Measurements from ENCODE around the gene CACNA1E.

Gene CACNA1E

GRCh38 chr1:181768211-181768929 lies 285.1 kb downstream of the CACNA1E start:
- H3K9ac ChIP-seq (ENCODE audit: low read depth, low read length), result no peak overlapping the region
- no peaks in the 10 kb centered on the region for H3K27me3 ChIP-seq (ENCODE audit: insufficient read depth, low read length)
- H3K27ac ChIP-seq (ENCODE audit: low read depth, low read length), result no peak overlapping the region
- WGBS, result 75% methylated on average over 2 of the region's 3 CpGs
- no peaks in the 10 kb centered on the region for H3K36me3 ChIP-seq (ENCODE audit: insufficient read depth, low read length)
- H3K4me1 ChIP-seq (ENCODE audit: insufficient read depth, low read length), result no peaks in the 10 kb centered on the region
- no peaks in the 10 kb centered on the region for H3K9me3 ChIP-seq (ENCODE audit: insufficient read depth, low read depth, low read length)
- H3K4me3 ChIP-seq (ENCODE audit: low read length), result no peak overlapping the region

- Histone ChIP-seq H3K36me3 (ENCODE audit: insufficient read depth, low read length) (no peaks in the 10 kb centered on the region), H3K4me3 (ENCODE audit: low read length) (no peak overlapping the region), H3K9ac (ENCODE audit: low read depth, low read length) (no peak overlapping the region), H3K27me3 (ENCODE audit: insufficient read depth, low read length) (no peaks in the 10 kb centered on the region), H3K9me3 (ENCODE audit: insufficient read depth, low read depth, low read length) (no peaks in the 10 kb centered on the region), H3K4me1 (ENCODE audit: insufficient read depth, low read length) (no peaks in the 10 kb centered on the region), H3K27ac (ENCODE audit: low read depth, low read length) (no peak overlapping the region)
- WGBS, result 95% methylated on average over 4 of the region's 4 CpGs
Measured at GRCh38 chr1:181768930-181769280, 285.6 kb downstream of the CACNA1E start.

- Histone ChIP-seq H3K9me3 (ENCODE audit: insufficient read depth, low read depth, low read length) (no peaks in the 10 kb centered on the region), H3K27ac (ENCODE audit: low read depth, low read length) (no peak overlapping the region)
Measured at GRCh38 chr1:181769846-181770245, 286.5 kb downstream of the CACNA1E start.

GRCh38 chr1:181772714-181773113 lies 289.4 kb downstream of the CACNA1E start:
- Histone ChIP-seq H3K9me3 (ENCODE audit: insufficient read depth, low read depth, low read length) (no peaks in the 10 kb centered on the region), H3K9ac (ENCODE audit: low read depth, low read length) (no peak overlapping the region), H3K27me3 (ENCODE audit: insufficient read depth, low read length) (no peaks in the 10 kb centered on the region), H3K4me1 (ENCODE audit: insufficient read depth, low read length) (no peaks in the 10 kb centered on the region), H3K36me3 (ENCODE audit: insufficient read depth, low read length) (no peaks in the 10 kb centered on the region), H3K4me3 (ENCODE audit: low read length) (no peak overlapping the region), H3K27ac (ENCODE audit: low read depth, low read length) (no peak overlapping the region)
- WGBS, result no CpG with 5 or more reads among the region's 1 CpG

More at GRCh38 chr1:181769846-181770245, 286.5 kb downstream of the CACNA1E start:
- Histone ChIP-seq H3K27me3 (ENCODE audit: insufficient read depth, low read length) (no peaks in the 10 kb centered on the region), H3K9ac (ENCODE audit: low read depth, low read length) (no peak overlapping the region), H3K4me1 (ENCODE audit: insufficient read depth, low read length) (no peaks in the 10 kb centered on the region), H3K4me3 (ENCODE audit: low read length) (no peak overlapping the region), H3K36me3 (ENCODE audit: insufficient read depth, low read length) (no peaks in the 10 kb centered on the region)

- Histone ChIP-seq H3K9me3 (ENCODE audit: insufficient read depth, low read depth, low read length) (no peaks in the 10 kb centered on the region), H3K4me3 (ENCODE audit: low read length) (no peak overlapping the region), H3K36me3 (ENCODE audit: insufficient read depth, low read length) (no peaks in the 10 kb centered on the region), H3K4me1 (ENCODE audit: insufficient read depth, low read length) (peaks cover 2% of the 10 kb centered on the region; the same call in 1 of the 2 replicates), H3K9ac (ENCODE audit: low read depth, low read length) (no peak overlapping the region), H3K27me3 (ENCODE audit: insufficient read depth, low read length) (no peaks in the 10 kb centered on the region), H3K27ac (ENCODE audit: low read depth, low read length) (no peak overlapping the region)
- WGBS, result 95% methylated on average over 10 of the region's 10 CpGs
Measured at GRCh38 chr1:181776044-181776443, 292.7 kb downstream of the CACNA1E start.

- no peak overlapping the region for H3K9ac ChIP-seq (ENCODE audit: low read depth, low read length)
- H3K4me3 ChIP-seq (ENCODE audit: low read length), result no peak overlapping the region
- H3K27me3 ChIP-seq (ENCODE audit: insufficient read depth, low read length), result no peaks in the 10 kb centered on the region
- H3K4me1 ChIP-seq (ENCODE audit: insufficient read depth, low read length), result peaks cover 2% of the 10 kb centered on the region; the same call in 1 of the 2 replicates
- H3K27ac ChIP-seq (ENCODE audit: low read depth, low read length), result no peak overlapping the region
- H3K36me3 ChIP-seq (ENCODE audit: insufficient read depth, low read length), result no peaks in the 10 kb centered on the region
- H3K9me3 ChIP-seq (ENCODE audit: insufficient read depth, low read depth, low read length), result no peaks in the 10 kb centered on the region
- 100% methylated on average over 2 of the region's 2 CpGs for WGBS
Measured at GRCh38 chr1:181777286-181777685, 294.0 kb downstream of the CACNA1E start.

GRCh38 chr1:181777812-181778211 lies 294.5 kb downstream of the CACNA1E start:
- H3K9me3 ChIP-seq (ENCODE audit: insufficient read depth, low read depth, low read length), result no peaks in the 10 kb centered on the region
- no peak overlapping the region for H3K27ac ChIP-seq (ENCODE audit: low read depth, low read length)
- H3K36me3 ChIP-seq (ENCODE audit: insufficient read depth, low read length), result no peaks in the 10 kb centered on the region
- H3K4me1 ChIP-seq (ENCODE audit: insufficient read depth, low read length), result peaks cover 3% of the 10 kb centered on the region; the same call in 1 of the 2 replicates
- WGBS, result 76% methylated on average over 1 of the region's 1 CpG
- H3K27me3 ChIP-seq (ENCODE audit: insufficient read depth, low read length), result no peaks in the 10 kb centered on the region
- no peak overlapping the region for H3K9ac ChIP-seq (ENCODE audit: low read depth, low read length)
- H3K4me3 ChIP-seq (ENCODE audit: low read length), result no peak overlapping the region

GRCh38 chr1:181778640-181779260 lies 295.4 kb downstream of the CACNA1E start:
- Histone ChIP-seq H3K4me3 (ENCODE audit: low read length) (no peak overlapping the region), H3K27ac (ENCODE audit: low read depth, low read length) (no peak overlapping the region), H3K27me3 (ENCODE audit: insufficient read depth, low read length) (no peaks in the 10 kb centered on the region), H3K4me1 (ENCODE audit: insufficient read depth, low read length) (peaks cover 12% of the 10 kb centered on the region), H3K9me3 (ENCODE audit: insufficient read depth, low read depth, low read length) (no peaks in the 10 kb centered on the region), H3K36me3 (ENCODE audit: insufficient read depth, low read length) (no peaks in the 10 kb centered on the region), H3K9ac (ENCODE audit: low read depth, low read length) (no peak overlapping the region)
- WGBS, result 80% methylated on average over 4 of the region's 4 CpGs

GRCh38 chr1:181779343-181779742 lies 296.0 kb downstream of the CACNA1E start:
- Histone ChIP-seq H3K9ac (ENCODE audit: low read depth, low read length) (no peak overlapping the region), H3K4me3 (ENCODE audit: low read length) (no peak overlapping the region), H3K9me3 (ENCODE audit: insufficient read depth, low read depth, low read length) (no peaks in the 10 kb centered on the region), H3K27ac (ENCODE audit: low read depth, low read length) (no peak overlapping the region), H3K36me3 (ENCODE audit: insufficient read depth, low read length) (no peaks in the 10 kb centered on the region), H3K4me1 (ENCODE audit: insufficient read depth, low read length) (peaks cover 18% of the 10 kb centered on the region), H3K27me3 (ENCODE audit: insufficient read depth, low read length) (no peaks in the 10 kb centered on the region)
- 88% methylated on average over 6 of the region's 6 CpGs for WGBS

- Histone ChIP-seq H3K9ac (ENCODE audit: low read depth, low read length) (no peak overlapping the region), H3K27ac (ENCODE audit: low read depth, low read length) (no peak overlapping the region), H3K36me3 (ENCODE audit: insufficient read depth, low read length) (no peaks in the 10 kb centered on the region), H3K9me3 (ENCODE audit: insufficient read depth, low read depth, low read length) (no peaks in the 10 kb centered on the region), H3K4me3 (ENCODE audit: low read length) (no peak overlapping the region), H3K27me3 (ENCODE audit: insufficient read depth, low read length) (no peaks in the 10 kb centered on the region), H3K4me1 (ENCODE audit: insufficient read depth, low read length) (peaks cover 20% of the 10 kb centered on the region)
- 13% methylated on average over 1 of the region's 2 CpGs for WGBS
Measured at GRCh38 chr1:181783208-181783607, 299.9 kb downstream of the CACNA1E start.

GRCh38 chr1:181784039-181784683 lies 300.8 kb downstream of the CACNA1E start:
- no peak overlapping the region for H3K4me3 ChIP-seq (ENCODE audit: low read length)
- no peaks in the 10 kb centered on the region for H3K27me3 ChIP-seq (ENCODE audit: insufficient read depth, low read length)
- peaks cover 18% of the 10 kb centered on the region for H3K4me1 ChIP-seq (ENCODE audit: insufficient read depth, low read length)
- no peak overlapping the region for H3K27ac ChIP-seq (ENCODE audit: low read depth, low read length)
- no peaks in the 10 kb centered on the region for H3K36me3 ChIP-seq (ENCODE audit: insufficient read depth, low read length)
- H3K9me3 ChIP-seq (ENCODE audit: insufficient read depth, low read depth, low read length), result no peaks in the 10 kb centered on the region
- H3K9ac ChIP-seq (ENCODE audit: low read depth, low read length), result no peak overlapping the region
- whole genome bisulfite sequencing, result 75% methylated on average over 3 of the region's 3 CpGs
